GM21619 (cell line): Measurements from ENCODE around the gene FAP.

Experiments
- ATAC-seq: cut with Tn5 transposase; IDR thresholded peaks from one replicate; pipeline ENCODE4 v1.9.1; 2021; ENCODE audit not compliant: unreplicated experiment

The FAP gene, protein sequence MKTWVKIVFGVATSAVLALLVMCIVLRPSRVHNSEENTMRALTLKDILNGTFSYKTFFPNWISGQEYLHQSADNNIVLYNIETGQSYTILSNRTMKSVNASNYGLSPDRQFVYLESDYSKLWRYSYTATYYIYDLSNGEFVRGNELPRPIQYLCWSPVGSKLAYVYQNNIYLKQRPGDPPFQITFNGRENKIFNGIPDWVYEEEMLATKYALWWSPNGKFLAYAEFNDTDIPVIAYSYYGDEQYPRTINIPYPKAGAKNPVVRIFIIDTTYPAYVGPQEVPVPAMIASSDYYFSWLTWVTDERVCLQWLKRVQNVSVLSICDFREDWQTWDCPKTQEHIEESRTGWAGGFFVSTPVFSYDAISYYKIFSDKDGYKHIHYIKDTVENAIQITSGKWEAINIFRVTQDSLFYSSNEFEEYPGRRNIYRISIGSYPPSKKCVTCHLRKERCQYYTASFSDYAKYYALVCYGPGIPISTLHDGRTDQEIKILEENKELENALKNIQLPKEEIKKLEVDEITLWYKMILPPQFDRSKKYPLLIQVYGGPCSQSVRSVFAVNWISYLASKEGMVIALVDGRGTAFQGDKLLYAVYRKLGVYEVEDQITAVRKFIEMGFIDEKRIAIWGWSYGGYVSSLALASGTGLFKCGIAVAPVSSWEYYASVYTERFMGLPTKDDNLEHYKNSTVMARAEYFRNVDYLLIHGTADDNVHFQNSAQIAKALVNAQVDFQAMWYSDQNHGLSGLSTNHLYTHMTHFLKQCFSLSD

DNA sequence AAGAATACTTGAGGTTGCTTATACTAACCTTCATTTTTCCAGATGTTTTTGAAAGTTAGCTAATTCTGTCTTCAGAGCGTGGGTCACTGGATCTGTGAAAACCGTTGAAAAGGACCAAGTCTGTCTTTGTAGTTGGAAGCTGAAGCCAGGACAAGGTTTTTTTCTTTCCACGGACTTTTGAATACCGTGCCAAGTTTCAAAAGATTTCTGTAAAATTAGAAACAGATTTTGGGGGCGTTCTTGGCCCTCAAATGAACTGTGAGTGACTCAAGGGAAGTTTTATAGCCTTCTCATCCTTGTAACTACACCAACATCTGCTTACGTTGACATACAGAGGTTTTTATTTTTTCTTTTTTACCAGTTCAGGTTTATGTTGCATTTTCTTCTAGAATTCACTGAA is at the start of gene FAP:
TSS of gene FAP (minus strand) at position 152 of the 400 bp plus-strand sequence. CDS start at position 34, 118 bp downstream.
- ATAC-seq = no peak

GRCh38 chr2:162291748-162292147 is 48.5 kb upstream of the FAP start:
- no peak for ATAC-seq

DNA sequence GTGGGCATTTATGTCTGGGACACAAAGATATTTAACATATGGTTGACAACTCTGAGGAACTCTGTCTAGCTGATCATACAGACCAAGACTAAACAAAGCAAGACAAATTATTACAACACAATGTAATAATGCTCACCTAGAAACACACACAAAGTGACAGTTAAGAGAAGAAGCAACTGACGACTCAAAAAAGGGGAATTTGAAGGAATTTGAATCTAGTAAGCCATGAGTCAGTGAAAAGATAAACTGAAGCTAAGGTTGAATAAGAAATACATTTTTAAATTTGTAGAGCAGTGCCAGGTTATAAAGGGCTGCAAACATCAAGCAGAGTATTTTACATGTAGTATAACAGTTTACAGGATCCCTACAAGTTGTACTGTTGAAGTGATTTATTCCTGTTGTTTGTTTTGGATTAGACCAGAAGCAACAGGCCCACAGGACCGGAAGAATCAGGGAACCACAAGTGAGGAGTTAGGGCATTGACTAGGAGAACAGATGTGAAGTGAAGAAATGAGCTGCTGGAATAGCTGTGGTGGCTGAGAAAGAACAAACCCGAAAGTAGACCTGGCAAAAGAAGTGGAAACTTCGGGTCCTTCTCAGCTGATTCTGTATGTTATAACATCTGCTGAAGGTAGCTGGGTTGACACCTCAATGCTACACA is 39.6 kb upstream of the FAP start:
- ATAC-seq = no peak

DNA sequence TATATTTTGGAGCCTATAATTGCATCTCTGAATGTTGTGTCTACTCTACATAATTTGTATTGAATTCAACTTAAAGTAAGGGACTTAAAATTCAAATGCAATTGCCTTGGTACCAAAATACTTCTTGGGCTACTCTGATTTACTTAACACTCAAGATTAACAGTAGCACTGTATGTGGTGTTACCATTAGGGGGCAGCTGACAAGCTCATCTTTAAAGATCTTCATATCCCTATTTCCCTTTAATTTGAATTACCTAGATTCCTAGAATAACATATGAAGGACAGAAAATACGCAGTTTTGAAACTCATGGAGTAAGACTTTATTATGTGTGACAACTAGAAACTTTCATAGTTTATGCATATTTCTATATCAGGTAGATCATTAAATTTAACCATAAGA is 37.4 kb upstream of the FAP start:
- ATAC-seq = no peak

- ATAC-seq = no peak
These were observed 34.1 kb upstream of the FAP start for GRCh38 chr2:162277381-162277780.

- ATAC-seq = no peak
These were observed 24.8 kb upstream of the FAP start for GRCh38 chr2:162267996-162268395.

DNA sequence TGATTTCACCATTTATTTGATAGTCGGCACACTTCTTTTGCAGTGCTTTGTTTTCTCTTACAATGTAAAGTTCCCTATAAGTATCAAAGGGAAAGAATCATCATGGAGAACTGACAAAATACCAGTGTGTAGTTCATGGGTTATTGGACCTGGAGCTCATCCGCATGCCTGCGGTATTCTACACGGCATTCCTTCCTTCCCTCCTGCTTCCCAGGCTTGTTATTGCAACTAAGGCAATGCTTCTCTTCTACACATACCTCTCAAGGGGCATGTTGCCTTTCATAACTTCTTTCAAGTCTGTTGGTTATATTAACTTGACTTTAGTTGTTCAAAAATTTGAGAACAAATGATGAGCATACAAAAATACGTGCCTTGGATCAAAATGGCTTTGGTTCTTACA is 24.3 kb upstream of the FAP start:
- ATAC-seq = no peak

- ATAC-seq = no peak
These were observed 23.2 kb upstream of the FAP start for GRCh38 chr2:162266460-162266760.

DNA sequence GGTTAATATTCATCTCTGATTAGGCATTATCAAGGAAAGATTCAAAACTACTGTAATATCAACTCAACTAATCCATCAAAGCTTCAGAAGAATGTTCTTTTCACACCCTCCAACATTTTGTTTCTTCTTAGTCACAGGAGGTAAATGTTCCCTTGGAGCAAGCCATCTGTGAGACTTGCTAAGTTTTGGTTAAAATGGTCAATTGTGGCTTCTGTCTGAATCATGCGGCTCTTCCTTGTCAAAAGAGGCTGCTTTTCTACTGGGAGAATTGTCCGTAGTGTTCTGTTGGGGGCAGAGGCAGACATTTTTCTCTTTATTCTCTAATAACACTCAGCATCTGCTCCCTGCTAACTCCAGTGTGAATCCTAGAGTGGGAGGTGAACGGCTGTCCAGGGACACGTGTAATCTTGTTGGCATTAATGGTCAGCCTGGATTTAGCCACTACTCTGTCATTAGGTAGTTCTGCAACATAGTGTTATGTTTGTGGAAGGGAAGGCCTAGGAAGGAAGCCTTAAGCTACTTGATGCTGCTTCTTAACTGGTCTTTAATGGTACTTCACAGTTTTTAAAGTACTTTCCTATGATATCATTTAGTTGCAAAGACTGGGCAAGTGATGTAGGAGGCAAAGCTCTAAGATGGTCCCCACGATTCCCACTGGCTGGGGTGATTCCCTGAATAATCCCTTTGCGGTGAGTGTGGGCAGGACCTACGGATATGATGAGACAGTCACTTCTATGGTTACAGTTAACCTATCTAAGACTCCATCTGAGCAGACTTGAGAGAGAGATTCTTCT is 22.6 kb upstream of the FAP start:
- no peak for ATAC-seq

DNA sequence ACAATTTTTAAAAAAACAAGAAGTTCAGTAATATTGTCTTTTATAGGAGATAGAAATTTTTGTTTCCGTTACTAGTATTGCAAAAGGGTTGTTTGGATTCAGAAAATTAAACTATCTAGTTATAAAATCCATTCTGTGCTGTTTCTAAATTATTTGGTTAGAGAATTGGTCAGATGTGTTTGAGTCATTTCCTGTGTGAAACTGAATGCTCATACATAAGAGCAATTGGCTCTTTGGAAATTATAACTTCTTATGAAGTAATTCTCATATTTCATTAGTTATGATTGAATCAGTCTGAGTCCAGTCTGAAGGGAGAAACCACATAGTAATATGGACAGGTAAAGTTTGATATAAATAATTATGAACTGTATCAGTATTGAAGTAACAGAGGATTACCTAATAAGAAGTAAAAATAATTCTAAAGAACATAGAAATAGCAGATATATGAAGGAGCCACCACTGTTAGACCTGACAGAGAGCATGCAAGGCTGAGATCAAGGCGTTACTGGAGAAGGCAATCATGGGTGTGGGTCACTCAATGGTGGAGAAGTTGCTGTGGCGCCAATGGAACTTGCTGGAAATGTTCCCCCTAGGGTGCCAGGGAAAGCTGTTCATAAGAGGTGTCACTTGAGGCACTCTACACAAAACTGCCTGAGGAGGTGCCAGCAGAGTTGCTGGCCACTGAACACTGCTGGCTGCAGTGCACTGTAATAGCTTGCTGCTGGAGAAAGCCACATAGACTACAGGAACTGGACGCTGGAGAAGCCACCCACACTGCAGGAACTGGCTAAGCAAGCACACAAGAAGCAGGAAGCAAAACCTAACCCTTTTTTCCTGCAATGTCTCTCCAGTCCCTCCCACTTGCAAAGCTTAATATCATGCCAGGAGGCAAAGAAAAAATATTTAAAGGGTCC is 18.0 kb upstream of the FAP start:
- ATAC-seq = peak; percentile 62

DNA sequence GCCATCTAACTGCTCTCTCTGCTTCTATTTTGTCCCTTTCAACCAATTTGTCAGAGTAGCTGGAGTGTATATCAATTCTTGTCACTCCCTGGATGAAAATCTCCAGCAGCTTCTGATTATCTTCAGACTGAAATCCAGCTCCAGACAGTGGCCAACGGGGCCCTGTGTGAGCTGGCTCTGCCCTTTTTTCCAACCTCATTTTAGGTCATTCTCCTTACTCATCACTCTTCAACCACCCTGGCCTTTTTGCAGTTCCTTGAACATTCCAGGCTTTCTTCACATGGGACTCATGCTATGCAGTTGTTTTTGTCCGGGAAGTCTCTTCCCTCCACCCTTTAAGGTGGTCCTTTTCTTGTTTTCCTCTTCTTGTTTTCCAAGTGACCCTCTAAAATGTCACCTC is 15.4 kb upstream of the FAP start:
- no peak for ATAC-seq

DNA sequence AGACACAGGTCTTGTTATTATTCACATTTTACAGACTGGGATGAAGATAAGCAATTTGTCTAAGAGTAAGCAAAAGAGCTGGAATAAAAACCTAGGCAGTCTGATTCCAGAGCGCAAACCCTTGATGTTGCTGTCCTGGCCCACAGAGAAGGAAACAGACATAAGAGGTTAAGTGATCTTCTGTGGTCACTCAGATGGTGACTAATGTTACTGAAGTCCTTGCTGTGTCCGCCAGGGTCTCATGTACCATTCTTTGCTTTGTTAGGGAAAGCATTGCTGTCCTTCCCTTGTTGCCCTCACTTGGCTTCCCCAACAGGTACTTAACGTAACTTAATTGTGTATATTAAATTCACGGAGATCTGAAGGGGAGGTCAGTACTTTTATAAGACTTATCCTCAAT is 14.9 kb upstream of the FAP start:
- no peak for ATAC-seq

DNA sequence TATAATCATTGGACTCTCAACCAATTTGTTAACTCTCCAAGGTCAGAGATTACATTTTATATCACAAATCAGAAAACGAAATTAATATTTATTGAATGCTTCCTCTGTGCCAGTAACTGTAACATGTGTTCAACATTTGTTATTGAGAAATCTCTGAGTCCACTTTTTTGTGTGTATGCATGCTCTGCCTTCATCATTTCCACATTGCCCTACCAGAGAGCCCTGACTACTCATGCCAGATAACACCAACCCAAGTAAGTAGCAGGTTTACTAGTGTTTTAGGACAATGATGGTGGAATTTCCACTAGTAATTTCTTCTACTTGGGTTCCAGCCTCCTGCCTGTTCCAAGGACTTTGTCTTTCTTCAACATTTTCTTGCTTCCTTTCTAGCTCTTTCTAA is 14.2 kb upstream of the FAP start:
- ATAC-seq = no peak

GRCh38 chr2:162256591-162256991 is 13.3 kb upstream of the FAP start:
- ATAC-seq = no peak

DNA sequence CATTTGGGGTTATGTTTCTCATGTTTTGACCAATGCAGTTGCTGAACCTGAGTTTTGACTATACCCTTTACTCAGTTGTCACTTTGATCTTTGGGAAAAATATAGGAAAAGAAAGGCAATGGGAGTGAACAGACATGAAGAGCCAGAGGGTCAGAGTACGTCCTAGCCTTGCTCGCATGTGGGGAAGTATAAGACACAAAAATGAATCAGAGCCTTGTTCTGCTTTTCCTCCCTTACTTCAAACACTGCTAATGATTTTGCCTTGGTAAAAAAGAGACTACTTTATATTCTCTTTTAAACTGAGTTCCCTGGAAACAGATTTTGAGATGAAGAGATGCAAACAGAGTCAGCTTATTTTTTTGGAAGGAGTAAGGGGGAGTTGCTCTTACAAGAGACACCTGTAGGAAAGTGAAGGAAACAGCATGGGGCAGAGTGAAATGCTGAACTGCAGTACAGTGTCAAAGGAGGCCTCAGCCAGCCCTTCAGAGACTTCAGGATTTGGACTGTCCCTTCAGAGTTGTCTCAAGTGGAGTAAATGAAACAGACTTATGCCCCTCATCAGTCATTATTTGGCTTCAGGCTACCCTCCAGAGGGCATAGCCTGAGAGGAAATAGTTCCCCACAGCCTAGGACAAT is 11.1 kb upstream of the FAP start:
- no peak for ATAC-seq

DNA sequence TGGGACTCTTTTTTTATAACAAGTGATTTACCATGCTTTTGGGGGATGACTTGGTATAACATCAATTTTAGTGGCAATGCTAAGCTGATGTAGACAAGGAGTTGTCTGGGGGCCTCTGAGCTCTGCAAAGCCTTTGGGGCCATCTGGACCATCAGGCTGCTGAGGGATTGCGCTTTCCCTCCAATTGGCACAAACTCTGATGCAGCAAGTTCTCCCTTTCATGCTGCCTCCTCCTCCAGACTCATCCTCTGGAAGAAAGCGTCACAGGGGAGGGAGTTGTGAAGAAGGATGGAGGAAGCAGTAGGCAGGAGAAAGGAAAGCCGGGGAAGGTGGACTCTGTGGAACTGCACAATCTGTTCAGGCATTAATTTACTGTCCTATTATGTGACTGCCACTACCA is 10.2 kb upstream of the FAP start:
- ATAC-seq = no peak

DNA sequence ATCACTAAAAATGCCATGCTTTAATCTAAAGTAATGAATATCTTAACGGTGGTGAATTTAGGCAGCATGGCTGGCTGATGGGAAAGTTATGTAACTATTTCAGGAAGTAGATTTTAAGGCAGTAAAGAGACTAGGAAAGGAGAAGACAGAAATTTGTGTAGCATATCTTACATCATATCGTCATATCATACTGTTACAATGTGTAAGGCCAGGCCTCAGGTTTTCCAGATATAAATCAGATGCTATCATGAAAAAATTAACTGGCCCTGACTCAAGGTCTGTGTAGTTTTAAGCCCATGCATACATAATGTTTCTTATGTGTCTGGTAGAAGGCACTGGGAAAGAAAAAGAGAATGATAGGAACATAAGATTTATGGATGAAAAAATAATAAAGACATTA is 8.9 kb upstream of the FAP start:
- no peak for ATAC-seq

- no peak for ATAC-seq
These were observed 2.5 kb upstream of the FAP start for GRCh38 chr2:162245781-162246180.

DNA sequence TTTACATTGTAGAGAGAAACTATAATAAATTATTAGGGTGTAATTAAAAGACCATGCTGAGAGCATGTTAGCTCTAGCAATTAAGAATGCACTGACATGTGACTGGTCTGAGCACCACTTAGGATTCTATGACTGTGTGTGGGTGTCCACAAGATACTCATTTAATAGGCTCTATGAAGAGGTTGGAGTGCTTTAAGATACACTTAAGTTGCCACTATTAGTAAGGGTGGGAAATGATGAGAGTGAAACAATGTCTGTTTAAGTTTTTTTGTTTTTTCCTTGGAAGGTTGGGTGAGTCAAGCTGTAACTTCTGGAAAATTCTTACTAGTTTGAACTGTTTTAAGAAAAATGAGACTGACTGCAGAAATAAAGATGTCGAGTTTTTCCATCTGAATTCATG is 1.8 kb upstream of the FAP start:
- no peak for ATAC-seq

GRCh38 chr2:162244541-162245031 is 1.3 kb upstream of the FAP start:
- no peak for ATAC-seq
